NCI-H1092 (cell line): ENCODE data around the gene PHOX2B.

Experiments used
- DNase-seq: peaks from one replicate; lab custom pipeline; 2025; lab: John Stamatoyannopoulos, UW

Gene PHOX2B

DNA sequence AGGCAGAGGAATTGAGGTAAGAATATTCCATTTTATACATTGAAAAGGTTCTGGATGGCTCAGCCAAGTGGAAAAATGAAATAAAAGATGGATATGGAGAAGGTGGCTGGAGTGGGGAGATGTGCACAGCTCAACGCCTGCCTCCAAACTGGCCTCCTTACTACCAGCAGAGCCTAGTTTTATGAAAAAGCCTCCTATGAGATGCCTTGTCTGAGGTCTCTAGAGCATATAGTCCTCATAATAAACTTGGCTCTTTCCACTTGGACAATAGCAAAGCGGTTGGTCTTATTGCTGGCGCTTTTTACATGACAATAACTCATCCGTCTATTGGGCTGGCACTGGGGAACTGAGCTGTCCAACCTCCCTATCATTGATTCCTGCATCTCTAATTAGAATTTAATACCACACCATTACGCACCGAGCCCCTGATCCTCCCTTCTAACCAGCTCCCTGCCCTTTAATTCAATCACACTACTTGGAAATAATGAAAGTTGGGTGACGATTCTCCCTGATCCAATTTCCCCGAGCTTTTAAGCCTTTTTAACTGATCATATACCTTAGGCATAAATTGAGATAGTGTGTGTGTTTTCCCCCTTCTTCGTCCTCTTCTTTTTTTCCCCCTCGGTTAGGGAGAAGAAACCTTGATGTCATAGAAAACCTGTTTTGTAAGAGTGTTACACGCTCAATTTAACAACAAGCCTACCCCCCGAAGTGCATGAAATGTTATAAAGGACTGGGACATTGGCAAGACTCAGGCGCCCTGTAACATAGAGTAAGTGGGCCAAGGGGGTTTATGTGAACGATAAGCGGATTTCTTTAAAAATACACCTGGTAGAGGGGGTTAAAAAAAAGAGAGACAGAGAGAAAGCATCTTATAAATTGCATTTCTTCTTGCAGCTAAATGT is at the start of gene PHOX2B:
TSS of gene PHOX2B (minus strand) at position 155 of the 905 bp plus-strand sequence. CDS start at position 40, 115 bp downstream.
- DNase-seq, result no peak

DNA sequence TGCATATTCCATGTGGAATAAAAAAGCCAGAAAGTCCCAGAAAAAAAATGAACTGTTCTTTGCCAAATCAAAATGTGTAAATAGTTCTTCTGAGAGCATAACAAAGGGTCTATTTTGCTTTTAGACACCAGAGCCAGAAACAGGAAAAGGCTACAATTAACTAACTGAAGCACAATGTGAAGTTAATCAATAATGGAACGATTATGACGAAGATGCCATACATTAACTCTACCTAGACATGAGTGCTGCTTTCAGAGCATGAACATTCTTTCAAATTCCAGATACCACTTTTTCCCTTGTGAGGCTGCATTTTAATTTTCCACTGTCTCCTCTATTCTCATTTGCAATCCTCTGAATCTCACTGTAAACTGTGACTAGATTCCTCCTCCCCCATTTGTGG is 48.7 kb upstream of the PHOX2B start:
- no peak for DNase-seq

GRCh38 chr4:41796545-41797210 is 48.2 kb upstream of the PHOX2B start:
- DNase-seq, result no peak

DNA sequence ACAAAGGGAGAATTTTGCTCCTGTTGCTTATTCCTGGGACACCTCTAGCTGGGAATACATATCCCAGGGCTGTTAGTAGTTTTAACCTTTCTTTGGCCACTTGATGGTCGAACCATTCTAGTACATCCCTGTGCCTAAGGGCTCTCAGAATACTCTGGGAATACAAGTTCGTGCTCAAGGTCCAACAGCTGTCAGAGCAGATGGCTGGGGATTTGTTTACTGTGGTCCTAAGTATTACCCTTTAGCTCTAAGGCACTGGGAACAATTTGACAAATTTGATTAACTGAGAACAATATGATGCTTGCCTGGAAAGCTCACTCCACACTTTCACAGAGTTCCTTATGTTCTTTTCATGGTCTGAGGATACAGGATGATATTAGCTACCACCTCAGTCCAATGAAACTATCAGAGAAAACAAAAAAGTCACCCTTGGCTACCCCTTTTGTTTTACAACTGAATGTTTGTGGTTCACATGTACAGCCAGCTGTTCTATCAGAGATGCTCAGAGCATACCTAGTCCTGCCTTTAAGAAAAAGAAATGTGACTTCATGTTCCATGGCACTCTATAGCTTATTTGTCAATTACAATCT is 47.4 kb upstream of the PHOX2B start:
- DNase-seq, result no peak

DNA sequence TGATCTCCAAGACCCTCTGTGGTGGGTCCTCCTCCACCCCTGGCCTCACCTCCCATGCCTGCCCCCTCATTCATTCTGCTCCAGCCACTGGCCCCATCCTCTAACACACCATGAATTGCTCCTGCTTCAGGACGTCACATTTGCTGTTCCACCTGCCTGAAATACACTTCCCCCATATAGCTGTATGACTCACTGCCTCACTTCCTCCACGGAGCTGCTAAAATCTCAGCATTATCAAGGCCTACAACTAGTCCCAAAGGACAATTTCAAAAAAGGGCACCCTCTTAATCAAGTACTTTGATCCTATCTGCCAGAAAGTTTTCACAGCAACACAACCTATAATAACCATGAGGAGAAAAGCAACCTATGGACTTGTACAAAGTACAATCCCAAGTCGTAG is 43.6 kb upstream of the PHOX2B start:
- no peak for DNase-seq

- no peak for DNase-seq
Measured at GRCh38 chr4:41791557-41791956, 43.0 kb upstream of the PHOX2B start.

GRCh38 chr4:41787931-41788330 is 39.4 kb upstream of the PHOX2B start:
- DNase-seq, result no peak

- DNase-seq, result no peak
Measured at GRCh38 chr4:41785665-41786064, 37.1 kb upstream of the PHOX2B start.

GRCh38 chr4:41784191-41784979 is 35.9 kb upstream of the PHOX2B start:
- DNase-seq, result no peak

DNA sequence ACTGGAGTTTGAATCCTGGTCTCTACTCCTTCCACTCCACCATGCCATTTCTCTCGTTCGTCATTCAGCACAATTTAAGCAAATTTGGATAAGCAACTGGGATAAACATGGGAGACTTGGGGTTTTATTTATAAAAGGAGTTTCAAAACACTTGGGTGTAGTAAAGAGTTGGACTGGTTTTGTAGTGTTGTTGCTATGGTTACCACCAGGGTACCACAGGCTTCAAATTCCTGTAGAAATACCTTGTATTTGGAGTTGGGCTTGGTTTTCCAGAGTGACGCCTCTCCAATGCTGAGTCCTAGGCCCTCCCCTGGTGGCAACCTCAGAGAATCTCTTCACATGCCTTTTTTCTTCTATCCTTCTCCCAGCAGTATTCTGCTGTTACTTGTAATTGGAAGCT is 27.9 kb upstream of the PHOX2B start:
- DNase-seq, result no peak

- no peak for DNase-seq
Measured at GRCh38 chr4:41763729-41764128, 15.2 kb upstream of the PHOX2B start.

DNA sequence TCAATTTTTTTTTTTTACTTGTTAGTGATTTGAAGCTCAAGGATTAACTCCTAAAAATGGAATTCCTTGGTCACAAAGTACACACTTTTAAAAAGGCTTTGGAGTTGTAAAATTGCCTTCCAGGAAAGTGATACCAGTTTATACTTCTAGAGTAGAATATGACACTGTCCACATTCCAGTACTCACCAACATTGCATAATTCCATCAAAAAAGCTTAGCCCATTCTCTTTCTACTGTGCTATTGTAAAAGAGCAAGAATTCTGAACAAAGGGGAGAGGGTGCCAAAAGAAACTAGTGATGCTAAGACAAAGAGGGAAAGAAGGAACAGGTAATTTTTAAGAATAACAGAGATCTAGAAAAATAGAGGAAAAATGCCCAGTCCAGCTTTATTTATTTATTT is 10.4 kb upstream of the PHOX2B start:
- DNase-seq, result no peak

- DNase-seq, result no peak
Measured at GRCh38 chr4:41757521-41758156, 9.1 kb upstream of the PHOX2B start.

DNA sequence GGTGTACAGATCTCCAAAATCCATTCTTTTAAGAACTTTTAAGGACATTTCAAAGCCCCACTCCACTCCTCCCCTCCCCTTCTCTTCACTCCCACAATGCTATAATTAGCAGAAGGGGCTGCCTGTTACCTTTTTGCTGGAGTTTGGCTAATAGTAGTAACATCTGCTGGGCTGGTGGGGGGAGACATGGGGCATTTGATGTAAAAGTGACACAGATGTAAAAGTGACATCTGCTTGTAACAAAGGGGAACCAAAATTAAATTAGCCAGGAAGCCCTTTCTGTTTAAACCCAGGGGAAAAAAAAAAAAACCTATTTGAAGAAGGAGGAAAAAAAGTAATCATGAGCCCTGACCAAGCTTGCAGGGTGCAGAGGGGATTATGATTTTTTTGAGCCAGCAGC is 5.4 kb upstream of the PHOX2B start:
- no peak for DNase-seq

DNA sequence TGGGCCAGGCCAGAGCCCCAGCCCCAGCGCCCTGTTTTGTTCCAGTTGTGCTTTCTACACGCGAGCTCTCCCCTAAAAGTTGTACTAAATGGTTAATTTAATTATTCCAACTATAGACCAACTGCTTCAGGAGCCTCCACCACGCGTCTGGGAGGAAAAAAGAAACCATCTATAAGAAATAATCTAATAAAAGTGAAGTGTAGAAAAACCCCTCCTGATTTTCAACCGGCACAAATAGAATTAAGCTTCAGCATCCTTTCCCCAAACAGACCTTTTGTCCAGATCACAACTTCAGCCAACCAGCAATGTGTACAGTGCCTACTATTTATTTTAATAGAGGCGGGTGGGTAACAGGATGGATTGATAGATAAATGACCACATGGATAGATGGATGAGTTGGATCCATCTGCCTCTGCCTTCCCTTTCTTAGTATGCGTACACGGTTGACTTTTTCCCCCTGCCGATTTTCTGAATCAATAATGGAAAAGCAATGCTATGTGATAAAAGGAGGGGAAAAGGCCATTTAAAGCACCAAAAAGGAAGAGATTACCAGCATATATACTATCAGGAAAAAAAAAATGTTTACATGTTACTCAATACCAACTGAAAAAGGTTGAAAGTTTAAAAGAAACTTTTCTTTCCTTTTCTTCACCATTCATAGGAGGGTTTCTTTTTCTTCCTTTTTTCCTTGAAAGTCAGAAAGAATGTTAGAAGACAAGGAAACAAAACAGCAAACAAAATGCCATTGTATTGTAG is 3.7 kb upstream of the PHOX2B start:
- DNase-seq, result no peak

DNA sequence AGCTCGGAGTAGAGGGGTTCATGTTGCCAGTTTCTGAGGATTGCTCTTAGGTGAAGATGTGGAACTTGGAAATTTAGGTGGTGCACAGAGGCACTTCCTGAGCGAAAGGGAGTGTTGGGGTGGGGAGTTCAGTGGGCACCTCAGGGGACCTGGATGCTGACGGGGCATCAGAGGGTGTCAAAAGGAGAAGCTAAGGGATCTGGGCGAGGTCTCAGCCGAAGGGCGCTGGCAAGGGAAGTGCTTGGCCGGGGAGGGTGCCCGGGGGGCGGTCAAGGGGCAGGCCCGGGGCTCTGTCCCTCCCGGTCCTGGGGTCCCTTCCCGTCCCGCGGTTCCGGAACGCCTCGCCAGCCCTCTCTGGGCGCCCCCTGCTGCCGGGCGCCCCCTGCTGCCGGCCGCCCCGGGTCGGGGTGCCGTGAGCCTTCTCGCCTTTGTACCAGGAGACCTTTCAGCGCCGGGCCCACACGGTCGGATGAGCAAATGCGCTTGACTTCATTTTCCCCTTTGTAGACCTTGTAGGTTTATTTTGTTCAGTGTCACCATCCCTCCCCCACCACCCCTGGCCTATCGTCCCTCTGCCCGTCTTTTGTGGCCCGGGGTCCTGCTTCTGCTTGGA is 3.0 kb upstream of the PHOX2B start:
- no peak for DNase-seq

DNA sequence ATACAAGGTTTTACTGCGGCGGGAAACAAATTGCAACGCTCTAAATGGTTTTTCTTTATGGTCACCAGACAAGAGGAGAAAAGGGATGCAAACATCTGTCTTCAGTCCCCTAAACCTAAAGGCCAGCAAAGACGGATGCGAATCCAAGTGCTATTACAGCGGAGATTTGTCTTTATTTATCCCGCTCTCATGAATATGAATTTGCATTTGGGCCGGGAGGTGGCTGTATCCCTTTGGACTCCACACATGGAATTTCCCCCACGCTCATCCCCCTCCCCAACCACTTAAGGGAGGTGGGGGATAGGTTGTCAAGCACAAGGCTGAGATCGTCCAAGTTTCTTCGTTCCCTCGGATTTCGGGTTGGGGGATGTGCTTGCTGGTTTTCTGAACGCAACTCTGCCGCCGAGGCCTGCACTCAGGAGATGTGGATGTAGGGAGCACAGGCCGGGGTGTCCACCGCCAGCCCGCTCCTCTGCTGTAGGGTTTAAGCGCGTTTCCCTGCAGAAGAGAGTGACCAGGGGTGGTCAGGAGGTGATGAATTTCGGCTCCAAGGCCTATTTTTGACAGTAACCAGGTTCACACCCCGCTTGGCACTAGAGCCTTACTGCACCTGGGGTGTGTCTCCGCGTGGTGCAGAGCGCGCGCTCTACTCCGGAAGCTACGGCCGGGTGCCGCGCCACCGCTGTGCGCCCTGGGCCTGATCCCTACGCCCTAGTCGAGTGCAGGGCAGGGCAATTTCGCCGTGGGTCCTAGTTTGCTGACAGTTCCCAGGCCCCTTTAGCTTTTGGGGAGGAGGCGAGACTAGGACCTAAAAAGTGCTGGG is 2.3 kb upstream of the PHOX2B start:
- no peak for DNase-seq

DNA sequence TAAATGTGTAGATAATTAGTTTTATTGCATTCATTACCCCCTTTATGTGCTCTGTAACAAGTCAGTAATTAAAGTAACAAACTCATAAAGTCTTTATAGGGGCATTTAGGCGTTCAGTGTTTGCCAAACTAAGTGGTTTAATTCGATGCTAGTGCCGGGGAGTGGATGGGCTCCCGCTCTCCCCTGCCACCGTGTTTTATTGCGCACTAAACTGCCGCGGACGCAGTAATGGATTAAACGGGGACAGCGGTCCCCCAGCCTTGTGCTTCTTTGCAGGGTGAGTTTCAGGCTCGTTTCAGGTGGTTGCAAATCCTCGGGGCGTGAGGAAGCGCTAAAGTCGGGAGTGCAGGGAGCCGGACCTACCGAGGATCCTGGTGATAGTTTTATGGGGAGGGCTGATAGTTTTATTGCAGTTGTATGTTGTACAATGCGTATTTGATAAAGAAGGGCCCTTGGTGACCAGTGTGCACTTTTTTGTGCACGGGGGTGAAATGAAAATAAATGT is 1.6 kb upstream of the PHOX2B start:
- DNase-seq, result no peak

DNA sequence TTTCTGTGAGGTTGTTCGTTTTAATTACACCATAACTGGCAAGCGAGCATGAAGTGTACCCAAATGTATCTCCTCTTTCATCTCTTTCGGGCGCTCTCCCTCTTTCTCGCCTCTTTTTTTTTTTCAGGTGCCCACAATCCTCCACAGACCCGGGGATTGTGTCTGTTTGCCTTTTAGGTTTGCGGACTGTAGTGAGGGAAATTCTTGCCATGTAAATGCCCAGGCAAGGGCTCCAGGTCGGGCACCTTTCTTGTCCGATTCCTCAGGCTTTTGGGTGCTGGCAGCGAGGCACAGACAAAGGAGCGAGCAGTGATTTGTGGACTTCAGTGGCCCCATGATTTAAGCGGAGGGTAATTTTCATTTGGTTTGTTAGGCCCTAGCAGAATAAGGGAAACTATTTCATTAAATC is 1.1 kb upstream of the PHOX2B start:
- no peak for DNase-seq
